Astrocyte (in vitro differentiated cells and primary cell): ENCODE data around the gene RNF7. TPM values are rescaled to one million over a fixed set of nuclear protein-coding genes. Genes with fewer than 3 reads are reported as not detected.

Experiments
- DNase-seq: peaks from one replicate; pipeline ENCODE4 v3.0.0-alpha.2; 2010; ENCODE audit warnings: low read depth
- FAIRE-seq: peaks from 2 replicates; lab custom pipeline; 2011; peaks lifted over from hg19 to GRCh38; lab: Jason Lieb, UNC
- H2AFZ ChIP-seq: 2 replicates; pipeline ENCODE4 v1.6.0; 2012; ENCODE audit warnings: low read depth, low read length, inconsistent platforms
- H3K27ac ChIP-seq: 2 replicates; pipeline ENCODE4 v1.5.1; 2011; ENCODE audit warnings: low read depth, low read length, inconsistent platforms
- H3K27me3 ChIP-seq: 2 replicates; pipeline ENCODE4 v1.6.0; 2011; ENCODE audit warnings: low read length, inconsistent platforms; ENCODE audit not compliant: insufficient read depth
- H3K36me3 ChIP-seq: 2 replicates; pipeline ENCODE4 v1.5.1; 2011; ENCODE audit warnings: low read length, inconsistent platforms; ENCODE audit not compliant: insufficient read depth
- H3K4me1 ChIP-seq: 2 replicates; pipeline ENCODE4 v1.5.1; 2011; ENCODE audit warnings: low read length, inconsistent platforms; ENCODE audit not compliant: insufficient read depth
- H3K4me2 ChIP-seq: 2 replicates; pipeline ENCODE4 v1.6.0; 2012; ENCODE audit warnings: low read length, inconsistent platforms
- H3K4me3 ChIP-seq: 2 replicates; pipeline ENCODE4 v1.5.1; 2011; ENCODE audit warnings: low read depth, mild to moderate bottlenecking, low read length, inconsistent platforms; ENCODE audit not compliant: insufficient read depth
- H3K79me2 ChIP-seq: 2 replicates; pipeline ENCODE4 v1.6.0; 2012; ENCODE audit warnings: mild to moderate bottlenecking, low read length, inconsistent platforms; ENCODE audit not compliant: insufficient read depth
- H3K9ac ChIP-seq: 2 replicates; pipeline ENCODE4 v1.6.0; 2012; ENCODE audit warnings: mild to moderate bottlenecking, low read length, inconsistent platforms
- H3K9me3 ChIP-seq: 2 replicates; pipeline ENCODE4 v1.5.1; 2012; ENCODE audit warnings: low read depth, mild to moderate bottlenecking, low read length, inconsistent platforms; ENCODE audit not compliant: insufficient read depth
- H4K20me1 ChIP-seq: 2 replicates; pipeline ENCODE4 v1.6.0; 2012; ENCODE audit warnings: low read length, inconsistent platforms; ENCODE audit not compliant: insufficient read depth
- H3K27ac Mint-ChIP-seq: one replicate; pipeline ENCODE4 v1.8.0; 2021; ENCODE audit warnings: mild to moderate bottlenecking, mixed read lengths; ENCODE audit not compliant: unreplicated experiment
- H3K27me3 Mint-ChIP-seq: one replicate; pipeline ENCODE4 v1.8.0; 2021; ENCODE audit warnings: low read depth, mixed read lengths; ENCODE audit not compliant: unreplicated experiment
- H3K36me3 Mint-ChIP-seq: one replicate; pipeline ENCODE4 v1.8.0; 2021; ENCODE audit warnings: low read depth, mixed read lengths; ENCODE audit not compliant: unreplicated experiment
- H3K4me1 Mint-ChIP-seq: one replicate; pipeline ENCODE4 v1.8.0; 2021; ENCODE audit warnings: low read depth, mixed read lengths; ENCODE audit not compliant: unreplicated experiment
- H3K4me3 Mint-ChIP-seq: one replicate; pipeline ENCODE4 v1.8.0; 2021; ENCODE audit warnings: mild to moderate bottlenecking, moderate library complexity, mixed read lengths; ENCODE audit not compliant: unreplicated experiment
- H3K9me3 Mint-ChIP-seq: one replicate; pipeline ENCODE4 v1.8.0; 2021; ENCODE audit warnings: mild to moderate bottlenecking, mixed read lengths; ENCODE audit not compliant: unreplicated experiment
- CTCF ChIP-seq: IDR thresholded peaks from 2 replicates; pipeline ENCODE4 v1.5.1; 2011; ENCODE audit warnings: low read depth, mild to moderate bottlenecking, inconsistent platforms, low read length, moderate library complexity; ENCODE audit not compliant: insufficient read depth
- EZH2 ChIP-seq: IDR thresholded peaks from 2 replicates; pipeline ENCODE4 v1.6.1; 2012; ENCODE audit warnings: mild to moderate bottlenecking, low read length, inconsistent platforms; ENCODE audit not compliant: insufficient read depth
- total RNA-seq: library from RNA; stranded (reverse); gene quantifications from 2 replicates; pipeline ENCODE4 v1.2.1, GENCODE V29; 2021

Gene RNF7
- total RNA-seq, 1 donor from 2014 or later, result 168 TPM

GRCh38 chr3:141773676-141774075 is 35.6 kb downstream of the RNF7 start:
- Histone ChIP-seq H3K9me3 (no peaks in the 10 kb centered on the region), H3K4me2 (no peak overlapping the region), H3K27me3 (no peaks in the 10 kb centered on the region), H3K4me3 (no peak overlapping the region), H2AFZ (no peak overlapping the region), H3K79me2 (no peaks in the 10 kb centered on the region), H3K4me1 (no peaks in the 10 kb centered on the region), H3K9ac (no peak overlapping the region), H3K36me3 (no peaks in the 10 kb centered on the region), H3K27ac (no peak overlapping the region), H4K20me1 (no peaks in the 10 kb centered on the region)
- Mint-ChIP-seq H3K4me3 (no peak overlapping the region), H3K4me1 (peaks cover 9% of the 10 kb centered on the region), H3K27me3 (peaks cover 2% of the 10 kb centered on the region), H3K9me3 (no peaks in the 10 kb centered on the region), H3K27ac (no peak overlapping the region), H3K36me3 (no peaks in the 10 kb centered on the region)
- FAIRE-seq (no peak), DNase-seq (no peak)
- no peak for TF ChIP-seq EZH2
- TF ChIP-seq CTCF, result no peak

- H2AFZ ChIP-seq, result no peak overlapping the region
- H3K36me3 Mint-ChIP-seq, result no peaks in the 10 kb centered on the region
Measured at GRCh38 chr3:141776376-141776775, 38.3 kb downstream of the RNF7 start.

More at GRCh38 chr3:141776376-141776775, 38.3 kb downstream of the RNF7 start:
- H3K27me3 Mint-ChIP-seq, result peaks cover 4% of the 10 kb centered on the region
- no peak for DNase-seq
- no peak for FAIRE-seq
- H3K9ac ChIP-seq, result no peak overlapping the region
- H3K4me1 Mint-ChIP-seq, result no peaks in the 10 kb centered on the region
- no peaks in the 10 kb centered on the region for H3K9me3 Mint-ChIP-seq
- H3K27ac Mint-ChIP-seq, result no peak overlapping the region
- no peak overlapping the region for H3K27ac ChIP-seq
- no peaks in the 10 kb centered on the region for H3K36me3 ChIP-seq
- no peak overlapping the region for H3K4me3 Mint-ChIP-seq
- H3K4me1 ChIP-seq, result no peaks in the 10 kb centered on the region
- no peaks in the 10 kb centered on the region for H3K79me2 ChIP-seq
- no peak overlapping the region for H3K4me3 ChIP-seq
- H3K9me3 ChIP-seq, result no peaks in the 10 kb centered on the region
- H3K4me2 ChIP-seq, result no peak overlapping the region
- H3K27me3 ChIP-seq, result no peaks in the 10 kb centered on the region
- H4K20me1 ChIP-seq, result no peaks in the 10 kb centered on the region
- TF ChIP-seq CTCF, result no peak
- TF ChIP-seq EZH2, result no peak
